Fibroblast of lung (primary cell): ENCODE data around the gene PRDM16.

ENCODE experiments used
- EZH2 ChIP-seq: IDR thresholded peaks from 2 replicates; pipeline ENCODE4 v1.5.1; 2012; ENCODE audit warnings: low read length, control low read depth, mild to moderate bottlenecking; ENCODE audit errors: missing control alignments
- TF ChIP-seq, protein P1 (sequence below), 2 donors: IDR thresholded peaks in 1 of 2; conservative IDR thresholded peaks in 1 of 2; 1 replicate in 1 of 2; 2 replicates in 1 of 2; pipeline ENCODE4 v1.5.1; 2011 to 2012; ENCODE audit warnings: low read length in 2 of 2, control low read depth in 1 of 2, inconsistent platforms in 1 of 2, low read depth in 1 of 2, mild to moderate bottlenecking in 1 of 2

DNA sequence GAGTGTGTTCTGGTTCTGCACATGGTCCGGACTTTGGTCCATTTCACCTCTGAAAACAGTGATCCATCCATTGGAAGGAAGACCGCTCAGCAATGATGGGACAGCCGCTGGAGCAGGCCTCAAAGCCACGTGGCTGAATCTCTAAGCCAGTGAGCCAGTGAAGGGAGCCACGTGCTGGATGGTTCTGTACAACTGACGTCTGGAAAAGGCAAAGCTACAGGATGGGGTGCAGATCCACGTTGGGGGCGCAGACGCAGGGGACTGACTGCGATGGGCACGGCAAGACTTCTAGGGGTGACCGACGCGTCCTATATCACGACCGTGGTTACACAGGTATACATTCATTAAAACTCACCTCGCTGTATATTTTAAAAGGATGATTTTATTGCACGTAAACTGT, 375.3 kb downstream of the PRDM16 start:
- TF ChIP-seq, protein P1, sequence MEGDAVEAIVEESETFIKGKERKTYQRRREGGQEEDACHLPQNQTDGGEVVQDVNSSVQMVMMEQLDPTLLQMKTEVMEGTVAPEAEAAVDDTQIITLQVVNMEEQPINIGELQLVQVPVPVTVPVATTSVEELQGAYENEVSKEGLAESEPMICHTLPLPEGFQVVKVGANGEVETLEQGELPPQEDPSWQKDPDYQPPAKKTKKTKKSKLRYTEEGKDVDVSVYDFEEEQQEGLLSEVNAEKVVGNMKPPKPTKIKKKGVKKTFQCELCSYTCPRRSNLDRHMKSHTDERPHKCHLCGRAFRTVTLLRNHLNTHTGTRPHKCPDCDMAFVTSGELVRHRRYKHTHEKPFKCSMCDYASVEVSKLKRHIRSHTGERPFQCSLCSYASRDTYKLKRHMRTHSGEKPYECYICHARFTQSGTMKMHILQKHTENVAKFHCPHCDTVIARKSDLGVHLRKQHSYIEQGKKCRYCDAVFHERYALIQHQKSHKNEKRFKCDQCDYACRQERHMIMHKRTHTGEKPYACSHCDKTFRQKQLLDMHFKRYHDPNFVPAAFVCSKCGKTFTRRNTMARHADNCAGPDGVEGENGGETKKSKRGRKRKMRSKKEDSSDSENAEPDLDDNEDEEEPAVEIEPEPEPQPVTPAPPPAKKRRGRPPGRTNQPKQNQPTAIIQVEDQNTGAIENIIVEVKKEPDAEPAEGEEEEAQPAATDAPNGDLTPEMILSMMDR (conservative IDR thresholded peaks at IDR 0.05 in 1 of 2, IDR thresholded peaks at IDR 0.05 in 1 of 2; ENCODE audit: low read depth in 1 of 2, low read length in 2 of 2): no peak
- TF ChIP-seq EZH2: no peak
